Panc1 (cell line): ENCODE measurements around the gene ANKRD30A.
"Not testable (repeated sequence)": the region's sequence is repeated elsewhere in the genome, so short reads cannot be mapped to it uniquely, and the experiment has no call there.

Source experiments
- CTCF ChIP-seq: fragments of 450-650 bp; IDR thresholded peaks from 2 replicates; pipeline ENCODE4 v1.5.1; 2017; ENCODE audit warnings: mild to moderate bottlenecking
- POLR2AphosphoS5 ChIP-seq: IDR thresholded peaks from 2 replicates; pipeline ENCODE4 v1.6.1; 2012; ENCODE audit warnings: mild to moderate bottlenecking, low read depth, low read length, moderate library complexity
- REST ChIP-seq, 2 experiments: IDR thresholded peaks; 2 replicates each; pipeline ENCODE4 v1.6.1; 2011 to 2012; ENCODE audit warnings: low read depth in 2 of 2, control low read depth in 1 of 2, low read length in 1 of 2, mild to moderate bottlenecking in 1 of 2, moderate library complexity in 1 of 2; ENCODE audit not compliant: insufficient read depth in 1 of 2

GRCh38 chr10:37400774-37401173, 275.4 kb downstream of the ANKRD30A start:
- not testable (repeated sequence) for TF ChIP-seq REST (IDR thresholded peaks at IDR 0.05; ENCODE audit: insufficient read depth in 1 of 2, low read depth in 2 of 2, low read length in 1 of 2); POLR2AphosphoS5; CTCF
